Vagina (tissue), 2 donors: ENCODE measurements around the gene CAMK4. TPM values are rescaled to one million over a fixed set of nuclear protein-coding genes. Genes with fewer than 3 reads are reported as not detected.

Experiments used
- DNase-seq, 2 donors: peaks; one replicate each; pipeline ENCODE4 v3.0.0-alpha.2; 2017; ENCODE audit errors: extremely low spot score in 2 of 2
- H3K27ac ChIP-seq: fragments of 200-600 bp; sonication (generic); one replicate; pipeline ENCODE4 v1.5.1; 2019
- H3K27me3 ChIP-seq: fragments of 200-600 bp; sonication (generic); one replicate; pipeline ENCODE4 v1.5.1; 2019
- H3K36me3 ChIP-seq, 2 donors: fragments of 200-600 bp; sonication (generic); one replicate each; pipeline ENCODE4 v1.5.1; 2017 to 2019
- H3K4me1 ChIP-seq: fragments of 200-600 bp; sonication (generic); one replicate; pipeline ENCODE4 v1.5.1; 2019
- H3K4me3 ChIP-seq, 2 donors: fragments of 200-600 bp; sonication (generic); 1 replicate in 1 of 2; 2 replicates in 1 of 2; pipeline ENCODE4 v1.5.1; 2016 to 2019
- H3K9me3 ChIP-seq: fragments of 200-600 bp; sonication (generic); one replicate; pipeline ENCODE4 v1.5.1; 2019
- POLR2A ChIP-seq, 2 donors: fragments of 450-650 bp; IDR thresholded peaks; one replicate each; pipeline ENCODE4 v1.6.1; 2017; ENCODE audit warnings: antibody characterized with exemption in 2 of 2, mild to moderate bottlenecking in 2 of 2, moderate library complexity in 2 of 2
- POLR2AphosphoS5 ChIP-seq, 2 donors: sonication (generic); formaldehyde crosslinking; IDR thresholded peaks; one replicate each; pipeline ENCODE4 v1.9.0; 2017; ENCODE audit warnings: antibody characterized with exemption in 2 of 2, mild to moderate bottlenecking in 2 of 2, low read depth in 1 of 2; ENCODE audit not compliant: insufficient read depth in 1 of 2
- intact Hi-C: fragments of 100-400 bp; cut with DNase I; formaldehyde crosslinking; loops from one replicate; pipeline ENCODE4 v1.15.1; 2023
- total RNA-seq: library from RNA; depleted of rRNA; stranded (reverse); fragments of >200 nt; gene quantifications from one replicate; pipeline ENCODE4 v1.2.3, GENCODE V29; 2016
- TF ChIP-seq, protein P1 (sequence below), 3 experiments: fragments of 450-650 bp in 2 of 3; fragments of 200-600 bp in 1 of 3; sonication (generic) in 1 of 3; IDR thresholded peaks; one replicate each; pipeline ENCODE4 v1.5.1; 2017 to 2019; ENCODE audit warnings: antibody characterized with exemption in 3 of 3, mild to moderate bottlenecking in 2 of 3, moderate library complexity in 2 of 3

Gene CAMK4
- total RNA-seq, 1 donor from 2014 or later = 11.8 TPM

GRCh38 chr5:111478266-111478665 lies 254.1 kb downstream of the CAMK4 start:
- H3K9me3 ChIP-seq = no peaks in the 10 kb centered on the region
- TF ChIP-seq POLR2AphosphoS5 (IDR thresholded peaks at IDR 0.05; ENCODE audit: insufficient read depth in 1 of 2, low read depth in 1 of 2) (no peak), POLR2A (IDR thresholded peaks at IDR 0.05) (no peak)
- TF ChIP-seq, protein P1, sequence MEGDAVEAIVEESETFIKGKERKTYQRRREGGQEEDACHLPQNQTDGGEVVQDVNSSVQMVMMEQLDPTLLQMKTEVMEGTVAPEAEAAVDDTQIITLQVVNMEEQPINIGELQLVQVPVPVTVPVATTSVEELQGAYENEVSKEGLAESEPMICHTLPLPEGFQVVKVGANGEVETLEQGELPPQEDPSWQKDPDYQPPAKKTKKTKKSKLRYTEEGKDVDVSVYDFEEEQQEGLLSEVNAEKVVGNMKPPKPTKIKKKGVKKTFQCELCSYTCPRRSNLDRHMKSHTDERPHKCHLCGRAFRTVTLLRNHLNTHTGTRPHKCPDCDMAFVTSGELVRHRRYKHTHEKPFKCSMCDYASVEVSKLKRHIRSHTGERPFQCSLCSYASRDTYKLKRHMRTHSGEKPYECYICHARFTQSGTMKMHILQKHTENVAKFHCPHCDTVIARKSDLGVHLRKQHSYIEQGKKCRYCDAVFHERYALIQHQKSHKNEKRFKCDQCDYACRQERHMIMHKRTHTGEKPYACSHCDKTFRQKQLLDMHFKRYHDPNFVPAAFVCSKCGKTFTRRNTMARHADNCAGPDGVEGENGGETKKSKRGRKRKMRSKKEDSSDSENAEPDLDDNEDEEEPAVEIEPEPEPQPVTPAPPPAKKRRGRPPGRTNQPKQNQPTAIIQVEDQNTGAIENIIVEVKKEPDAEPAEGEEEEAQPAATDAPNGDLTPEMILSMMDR (IDR thresholded peaks at IDR 0.05) = no peak
- H3K27me3 ChIP-seq = no peaks in the 10 kb centered on the region
- intact Hi-C loops = no loop called here
- no peaks in the 10 kb centered on the region for H3K36me3 ChIP-seq
- no peak for DNase-seq
- no peak overlapping the region for H3K27ac ChIP-seq
- no peaks in the 10 kb centered on the region for H3K4me1 ChIP-seq
- no peak overlapping the region for H3K4me3 ChIP-seq

GRCh38 chr5:111478898-111479297 lies 254.7 kb downstream of the CAMK4 start:
- no peak overlapping the region for H3K27ac ChIP-seq
- TF ChIP-seq POLR2AphosphoS5 (IDR thresholded peaks at IDR 0.05; ENCODE audit: insufficient read depth in 1 of 2, low read depth in 1 of 2) (no peak), POLR2A (IDR thresholded peaks at IDR 0.05) (no peak)
- TF ChIP-seq, protein P1 (IDR thresholded peaks at IDR 0.05) = no peak
- no peaks in the 10 kb centered on the region for H3K9me3 ChIP-seq
- no peaks in the 10 kb centered on the region for H3K4me1 ChIP-seq
- H3K4me3 ChIP-seq = no peak overlapping the region
- no peaks in the 10 kb centered on the region for H3K36me3 ChIP-seq
- DNase-seq = no peak
- intact Hi-C loops = no loop called here
- H3K27me3 ChIP-seq = no peaks in the 10 kb centered on the region

DNA sequence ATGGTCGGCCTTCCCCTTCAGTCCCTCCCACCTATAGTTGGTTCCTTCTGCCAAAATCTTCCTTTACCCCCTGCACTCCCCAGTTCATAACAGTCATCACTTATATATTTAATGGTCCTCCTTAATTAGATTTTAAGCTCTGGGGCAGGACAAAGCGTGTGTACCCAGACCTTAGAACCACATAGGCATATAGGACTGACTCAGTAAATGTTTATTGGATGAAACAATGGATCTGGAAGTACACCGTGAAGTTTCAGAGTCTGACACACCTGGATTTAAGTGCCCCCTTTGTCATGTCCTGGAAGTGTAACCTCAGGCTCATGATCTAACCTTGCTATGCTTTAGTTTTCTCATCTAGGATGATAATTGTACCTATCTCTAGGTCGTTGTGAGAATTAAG lies 256.2 kb downstream of the CAMK4 start:
- H3K36me3 ChIP-seq = no peaks in the 10 kb centered on the region
- H3K27ac ChIP-seq = no peak overlapping the region
- intact Hi-C loops = no loop called here
- TF ChIP-seq POLR2A (IDR thresholded peaks at IDR 0.05) (no peak), POLR2AphosphoS5 (IDR thresholded peaks at IDR 0.05; ENCODE audit: insufficient read depth in 1 of 2, low read depth in 1 of 2) (no peak)
- TF ChIP-seq, protein P1 (IDR thresholded peaks at IDR 0.05) = no peak
- no peak for DNase-seq
- H3K27me3 ChIP-seq = no peaks in the 10 kb centered on the region
- H3K9me3 ChIP-seq = no peaks in the 10 kb centered on the region
- no peaks in the 10 kb centered on the region for H3K4me1 ChIP-seq
- no peak overlapping the region for H3K4me3 ChIP-seq

GRCh38 chr5:111486055-111486454 lies 261.9 kb downstream of the CAMK4 start:
- Histone ChIP-seq H3K9me3 (no peaks in the 10 kb centered on the region), H3K27ac (no peak overlapping the region), H3K27me3 (no peaks in the 10 kb centered on the region), H3K4me1 (no peaks in the 10 kb centered on the region), H3K36me3 (no peaks in the 10 kb centered on the region), H3K4me3 (no peak overlapping the region)
- intact Hi-C loops = no loop called here
- no peak for DNase-seq
- no peak for TF ChIP-seq POLR2AphosphoS5 (IDR thresholded peaks at IDR 0.05; ENCODE audit: insufficient read depth in 1 of 2, low read depth in 1 of 2)
- TF ChIP-seq POLR2A (IDR thresholded peaks at IDR 0.05) = no peak
- TF ChIP-seq, protein P1 (IDR thresholded peaks at IDR 0.05) = no peak

DNA sequence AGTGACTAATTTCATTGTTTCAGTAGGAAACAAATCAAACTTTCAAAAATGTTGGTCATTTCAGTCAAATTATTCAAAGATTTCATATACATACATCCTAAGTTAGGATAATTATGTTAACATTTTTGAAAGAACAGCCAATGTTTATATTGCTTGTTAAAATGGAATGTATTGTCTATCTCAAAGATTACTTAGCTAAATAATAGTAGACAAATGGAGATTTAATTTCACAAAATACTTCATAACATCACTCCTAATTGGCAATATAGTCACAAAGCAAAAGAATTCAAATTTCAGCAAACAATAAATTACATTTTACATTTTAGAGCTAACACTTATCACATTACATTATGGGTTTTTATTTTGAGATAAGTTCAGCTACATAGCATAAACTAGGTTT lies 262.7 kb downstream of the CAMK4 start:
- no peaks in the 10 kb centered on the region for H3K27me3 ChIP-seq
- H3K36me3 ChIP-seq = no peaks in the 10 kb centered on the region
- intact Hi-C loops = no loop called here
- no peaks in the 10 kb centered on the region for H3K9me3 ChIP-seq
- H3K27ac ChIP-seq = no peak overlapping the region
- no peaks in the 10 kb centered on the region for H3K4me1 ChIP-seq
- TF ChIP-seq POLR2AphosphoS5 (IDR thresholded peaks at IDR 0.05; ENCODE audit: insufficient read depth in 1 of 2, low read depth in 1 of 2) (no peak), POLR2A (IDR thresholded peaks at IDR 0.05) (no peak)
- TF ChIP-seq, protein P1 (IDR thresholded peaks at IDR 0.05) = no peak
- DNase-seq = no peak
- no peak overlapping the region for H3K4me3 ChIP-seq
